ENCODE measurements around the gene TAF11.
"Not testable (repeated sequence)": the region's sequence is repeated elsewhere in the genome, so short reads cannot be mapped to it uniquely, and the experiment has no call there.

Gene TAF11

GRCh38 chr6:34872332-34872731, 15.5 kb downstream of the TAF11 start:
- intact Hi-C loops (cut with DNase I), result no loop called here
- DNase-seq, result no peak

- intact Hi-C loops (cut with DNase I), result no loop called here
- DNase-seq, result no peak
These were observed 16.0 kb downstream of the TAF11 start for GRCh38 chr6:34871853-34872252.

GRCh38 chr6:34867484-34867883, 20.4 kb downstream of the TAF11 start:
- intact Hi-C loops (cut with DNase I), result no loop called here
- DNase-seq, result no peak

GRCh38 chr6:34866509-34866908, 21.3 kb downstream of the TAF11 start:
- intact Hi-C loops (cut with DNase I), result no loop called here
- DNase-seq, result no peak

GRCh38 chr6:34865107-34865506, 22.7 kb downstream of the TAF11 start:
- intact Hi-C loops (cut with DNase I), result no loop called here
- no peak for DNase-seq

GRCh38 chr6:34864007-34864406, 23.8 kb downstream of the TAF11 start:
- intact Hi-C loops (cut with DNase I), result no loop called here
- no peak for DNase-seq

- intact Hi-C loops (cut with DNase I), result no loop called here
- no peak for DNase-seq
These were observed 27.1 kb downstream of the TAF11 start for GRCh38 chr6:34860776-34861175.

- DNase-seq, result no peak
- intact Hi-C loops (cut with DNase I), result no loop called here
These were observed 27.9 kb downstream of the TAF11 start for GRCh38 chr6:34859951-34860350.

- intact Hi-C loops (cut with DNase I), result no loop called here
- no peak for DNase-seq
These were observed 29.2 kb downstream of the TAF11 start for GRCh38 chr6:34858681-34859080.

GRCh38 chr6:34855463-34855862, 32.4 kb downstream of the TAF11 start:
- intact Hi-C loops (cut with DNase I), result no loop called here
- DNase-seq, result no peak

GRCh38 chr6:34852406-34853085, 35.3 kb downstream of the TAF11 start:
- no peak for DNase-seq
- intact Hi-C loops (cut with DNase I), result no loop called here

- DNase-seq, result no peak
- intact Hi-C loops (cut with DNase I), result no loop called here
These were observed 36.5 kb downstream of the TAF11 start for GRCh38 chr6:34851361-34851760.

- intact Hi-C loops (cut with DNase I); DNase-seq: not testable (repeated sequence)
These were observed 38.8 kb downstream of the TAF11 start for GRCh38 chr6:34849066-34849465.

- DNase-seq, result no peak
- intact Hi-C loops (cut with DNase I), result no loop called here
These were observed 48.0 kb downstream of the TAF11 start for GRCh38 chr6:34839666-34840352.

- intact Hi-C loops (cut with DNase I), result no loop called here
- no peak for DNase-seq
These were observed 50.3 kb downstream of the TAF11 start for GRCh38 chr6:34837528-34837927.

GRCh38 chr6:34836451-34836850, 51.4 kb downstream of the TAF11 start:
- intact Hi-C loops (cut with DNase I), result no loop called here
- no peak for DNase-seq

GRCh38 chr6:34836008-34836407, 51.8 kb downstream of the TAF11 start:
- DNase-seq, result peak in 3 of 10 donors; percentile 6 to 79 (median 24)
- intact Hi-C loops (cut with DNase I), result no loop called here

GRCh38 chr6:34834789-34835518, 52.9 kb downstream of the TAF11 start:
- intact Hi-C loops (cut with DNase I), result no loop called here
- DNase-seq, result no peak

GRCh38 chr6:34832942-34833341, 54.9 kb downstream of the TAF11 start:
- no peak for DNase-seq
- intact Hi-C loops (cut with DNase I), result no loop called here

GRCh38 chr6:34829137-34829536, 58.7 kb downstream of the TAF11 start:
- intact Hi-C loops (cut with DNase I), result no loop called here
- DNase-seq, result no peak

Measured in posterior cingulate gyrus (tissue), 11 donors.